ENCODE data around the gene SERGEF. TPM values are rescaled to one million over a fixed set of nuclear protein-coding genes. Genes with fewer than 3 reads are reported as not detected.

SERGEF gene
- total and polyA plus RNA-seq, 2 of the 13 experiments (the other 11 are each of a cell fraction or from before 2014, with no cell fraction given) = 54.5 to 114 TPM

DNA sequence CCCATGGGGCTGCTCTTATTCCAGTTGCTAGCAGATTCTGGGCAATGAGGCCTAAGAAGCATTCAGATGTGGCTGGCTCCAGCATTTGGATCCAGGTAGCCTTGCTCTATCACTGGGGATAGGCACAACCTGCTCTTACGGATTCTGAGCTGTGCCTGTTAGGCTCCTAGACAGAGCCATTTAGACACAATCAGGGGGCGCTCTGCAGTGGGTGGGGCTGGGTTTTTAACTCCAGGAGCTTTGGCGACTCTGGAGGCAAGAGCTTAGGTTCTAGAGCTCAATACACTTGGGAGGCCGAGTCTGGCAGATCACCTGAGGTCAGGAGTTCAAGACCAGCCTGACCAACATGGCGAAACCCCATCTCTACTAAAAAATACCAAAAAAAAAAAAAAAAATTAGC is 246.3 kb downstream of the SERGEF start (continued):
- TF ChIP-seq, protein P1, sequence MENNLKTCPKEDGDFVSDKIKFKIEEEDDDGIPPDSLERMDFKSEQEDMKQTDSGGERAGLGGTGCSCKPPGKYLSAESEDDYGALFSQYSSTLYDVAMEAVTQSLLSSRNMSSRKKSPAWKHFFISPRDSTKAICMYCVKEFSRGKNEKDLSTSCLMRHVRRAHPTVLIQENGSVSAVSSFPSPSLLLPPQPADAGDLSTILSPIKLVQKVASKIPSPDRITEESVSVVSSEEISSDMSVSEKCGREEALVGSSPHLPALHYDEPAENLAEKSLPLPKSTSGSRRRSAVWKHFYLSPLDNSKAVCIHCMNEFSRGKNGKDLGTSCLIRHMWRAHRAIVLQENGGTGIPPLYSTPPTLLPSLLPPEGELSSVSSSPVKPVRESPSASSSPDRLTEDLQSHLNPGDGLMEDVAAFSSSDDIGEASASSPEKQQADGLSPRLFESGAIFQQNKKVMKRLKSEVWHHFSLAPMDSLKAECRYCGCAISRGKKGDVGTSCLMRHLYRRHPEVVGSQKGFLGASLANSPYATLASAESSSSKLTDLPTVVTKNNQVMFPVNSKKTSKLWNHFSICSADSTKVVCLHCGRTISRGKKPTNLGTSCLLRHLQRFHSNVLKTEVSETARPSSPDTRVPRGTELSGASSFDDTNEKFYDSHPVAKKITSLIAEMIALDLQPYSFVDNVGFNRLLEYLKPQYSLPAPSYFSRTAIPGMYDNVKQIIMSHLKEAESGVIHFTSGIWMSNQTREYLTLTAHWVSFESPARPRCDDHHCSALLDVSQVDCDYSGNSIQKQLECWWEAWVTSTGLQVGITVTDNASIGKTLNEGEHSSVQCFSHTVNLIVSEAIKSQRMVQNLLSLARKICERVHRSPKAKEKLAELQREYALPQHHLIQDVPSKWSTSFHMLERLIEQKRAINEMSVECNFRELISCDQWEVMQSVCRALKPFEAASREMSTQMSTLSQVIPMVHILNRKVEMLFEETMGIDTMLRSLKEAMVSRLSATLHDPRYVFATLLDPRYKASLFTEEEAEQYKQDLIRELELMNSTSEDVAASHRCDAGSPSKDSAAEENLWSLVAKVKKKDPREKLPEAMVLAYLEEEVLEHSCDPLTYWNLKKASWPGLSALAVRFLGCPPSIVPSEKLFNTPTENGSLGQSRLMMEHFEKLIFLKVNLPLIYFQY (CRISPR knock-in tag; IDR thresholded peaks at IDR 0.05; ENCODE audit: borderline replicate concordance) = no peak
- TF ChIP-seq, protein P2, sequence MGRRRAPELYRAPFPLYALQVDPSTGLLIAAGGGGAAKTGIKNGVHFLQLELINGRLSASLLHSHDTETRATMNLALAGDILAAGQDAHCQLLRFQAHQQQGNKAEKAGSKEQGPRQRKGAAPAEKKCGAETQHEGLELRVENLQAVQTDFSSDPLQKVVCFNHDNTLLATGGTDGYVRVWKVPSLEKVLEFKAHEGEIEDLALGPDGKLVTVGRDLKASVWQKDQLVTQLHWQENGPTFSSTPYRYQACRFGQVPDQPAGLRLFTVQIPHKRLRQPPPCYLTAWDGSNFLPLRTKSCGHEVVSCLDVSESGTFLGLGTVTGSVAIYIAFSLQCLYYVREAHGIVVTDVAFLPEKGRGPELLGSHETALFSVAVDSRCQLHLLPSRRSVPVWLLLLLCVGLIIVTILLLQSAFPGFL (CRISPR knock-in tag; IDR thresholded peaks at IDR 0.05) = no peak
- TF ChIP-seq GLI4 (CRISPR knock-in tag; IDR thresholded peaks at IDR 0.05; ENCODE audit: borderline replicate concordance) (no peak), TRIM24 (CRISPR knock-in tag; IDR thresholded peaks at IDR 0.05) (no peak), ZNF441 (CRISPR knock-in tag; IDR thresholded peaks at IDR 0.05; ENCODE audit: borderline replicate concordance) (no peak), JDP2 (CRISPR knock-in tag; IDR thresholded peaks at IDR 0.05; ENCODE audit: borderline replicate concordance) (no peak)
- TF ChIP-seq, protein P3, sequence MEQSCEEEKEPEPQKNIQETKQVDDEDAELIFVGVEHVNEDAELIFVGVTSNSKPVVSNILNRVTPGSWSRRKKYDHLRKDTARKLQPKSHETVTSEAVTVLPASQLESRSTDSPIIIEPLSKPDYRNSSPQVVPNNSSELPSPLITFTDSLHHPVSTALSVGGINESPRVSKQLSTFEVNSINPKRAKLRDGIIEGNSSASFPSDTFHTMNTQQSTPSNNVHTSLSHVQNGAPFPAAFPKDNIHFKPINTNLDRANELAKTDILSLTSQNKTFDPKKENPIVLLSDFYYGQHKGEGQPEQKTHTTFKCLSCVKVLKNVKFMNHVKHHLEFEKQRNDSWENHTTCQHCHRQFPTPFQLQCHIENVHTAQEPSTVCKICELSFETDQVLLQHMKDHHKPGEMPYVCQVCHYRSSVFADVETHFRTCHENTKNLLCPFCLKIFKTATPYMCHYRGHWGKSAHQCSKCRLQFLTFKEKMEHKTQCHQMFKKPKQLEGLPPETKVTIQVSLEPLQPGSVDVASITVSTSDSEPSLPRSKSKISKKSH (CRISPR knock-in tag; IDR thresholded peaks at IDR 0.05; ENCODE audit: borderline replicate concordance) = no peak
